G401 (cell line): Measurements from ENCODE around the gene BHLHA15. TPM values are rescaled to one million over a fixed set of nuclear protein-coding genes. Genes with fewer than 3 reads are reported as not detected.

Experiments used
- DNase-seq: peaks from one replicate; pipeline ENCODE4 v3.0.0-alpha.2; 2015; ENCODE audit warnings: low spot score
- in situ Hi-C: cut with HindIII; loops from 2 replicates; pipeline ENCODE4 v1.10.0; 2016; ENCODE audit warnings: low sequenced_read_pairs, mixed read lengths
- total RNA-seq: library from RNA; depleted of rRNA; stranded (reverse); fragments of >200 nt; shearing (Covaris generic); gene quantifications from 2 replicates; pipeline ENCODE4 v1.2.3, GENCODE V29; 2014; rRNA removed

Gene BHLHA15
- total RNA-seq: 0.37 TPM in 1 of 2 replicates, not detected in the other

DNA sequence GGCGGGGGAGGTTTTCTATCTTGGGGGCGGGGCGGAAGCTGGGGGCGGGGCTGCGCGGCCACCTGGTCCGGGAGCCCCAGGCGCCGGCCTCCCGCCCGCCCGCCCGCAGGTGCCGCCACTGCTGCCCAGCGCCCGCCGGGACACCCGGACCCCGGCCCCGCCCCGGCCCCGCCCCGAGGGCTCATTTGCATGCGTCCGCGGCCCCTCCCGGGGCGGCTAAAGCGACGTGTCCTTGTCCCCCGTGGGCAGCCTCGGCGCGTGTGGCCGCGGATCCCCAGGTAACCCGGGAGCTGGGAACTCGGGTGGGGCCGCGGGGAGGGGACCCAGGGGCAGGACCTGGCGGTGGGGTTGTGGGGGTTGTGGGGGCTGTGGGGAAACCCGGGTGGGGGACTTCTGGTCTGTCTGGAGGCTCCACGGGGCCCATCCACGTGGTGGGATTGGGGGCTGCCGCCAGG is at the start of gene BHLHA15:
TSS of gene BHLHA15 (plus strand) at position 219 of the 455 bp plus-strand sequence. CDS start 871 bp downstream, outside the sequence.
- DNase-seq: no peak
- in situ Hi-C loops: no loop called here

DNA sequence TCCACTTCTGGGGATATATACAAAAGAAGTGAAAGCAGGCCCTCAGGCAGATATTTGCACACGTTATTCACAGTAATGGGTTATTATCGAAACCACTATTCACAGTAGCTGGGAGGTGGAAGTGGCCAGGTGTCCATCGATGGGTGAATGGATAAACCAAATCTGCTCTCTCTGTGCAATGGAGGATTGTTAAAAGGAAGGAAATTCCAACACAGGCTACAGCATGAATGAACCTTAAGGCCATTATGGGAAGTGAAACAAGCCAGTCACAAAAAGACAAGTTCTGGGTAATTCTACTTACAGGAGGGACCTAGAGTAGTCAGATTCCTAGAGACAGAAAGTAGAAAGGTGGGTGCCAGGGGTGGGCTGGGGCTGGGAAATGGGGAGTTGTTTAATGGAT is 48.5 kb upstream of the BHLHA15 start:
- no peak for DNase-seq
- in situ Hi-C loops: no loop called here

DNA sequence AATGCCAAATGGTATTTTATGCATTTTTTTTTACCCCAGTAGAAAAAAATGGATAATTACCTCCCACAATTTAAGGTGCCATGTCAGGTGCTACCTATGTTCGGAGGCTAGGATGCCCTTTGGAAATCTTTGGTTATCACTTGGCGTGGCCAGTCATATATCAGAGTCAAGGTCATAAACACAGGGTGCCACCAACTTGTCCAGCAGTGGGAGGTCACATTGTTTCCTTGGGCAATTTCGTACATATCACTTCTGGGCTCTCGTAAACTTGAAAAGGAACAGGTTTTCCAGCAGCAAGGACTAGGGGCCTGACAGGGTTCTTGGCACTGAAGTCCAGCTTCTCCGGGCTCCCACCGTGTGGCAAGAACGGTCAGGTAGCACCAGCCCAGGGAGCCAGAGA is 48.0 kb upstream of the BHLHA15 start:
- no peak for DNase-seq
- in situ Hi-C loops: no loop called here

DNA sequence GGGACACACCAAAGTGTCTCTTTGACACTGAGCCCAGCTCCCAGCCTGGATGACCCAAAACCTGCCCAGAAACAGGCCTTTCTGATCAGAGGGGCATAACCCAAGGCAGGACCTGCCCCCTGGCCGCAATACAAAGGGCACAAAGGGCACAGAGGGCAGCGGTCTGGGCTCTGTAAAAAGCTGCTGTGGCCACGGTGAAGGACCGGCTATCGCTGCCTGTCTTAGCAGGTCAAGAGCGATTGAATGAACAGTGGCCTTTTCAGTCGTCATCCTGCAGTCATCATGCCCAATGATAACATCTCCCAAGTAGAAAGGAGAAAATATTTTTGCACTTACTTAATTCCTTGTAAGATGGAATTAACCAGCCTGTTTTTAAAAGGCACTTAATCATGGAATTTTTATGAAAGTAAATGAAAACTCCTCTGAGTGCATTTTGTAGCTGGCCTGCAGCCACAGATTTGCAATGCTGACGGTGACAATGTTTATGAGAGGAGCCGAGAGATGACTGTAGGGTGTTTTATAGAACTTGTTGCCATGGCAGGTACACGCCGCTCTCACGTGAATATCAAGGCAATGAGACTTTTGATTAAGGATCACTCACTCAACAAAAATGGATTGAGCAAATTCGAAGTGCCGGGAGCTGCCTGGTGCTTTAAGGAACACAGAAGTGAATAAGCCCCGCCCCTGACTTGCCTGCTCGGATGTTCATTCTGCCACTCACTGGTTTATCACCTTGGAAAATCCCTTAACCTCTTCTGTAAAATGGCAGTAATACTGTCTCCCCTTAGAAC is 47.3 kb upstream of the BHLHA15 start:
- DNase-seq: no peak
- in situ Hi-C loops: no loop called here

DNA sequence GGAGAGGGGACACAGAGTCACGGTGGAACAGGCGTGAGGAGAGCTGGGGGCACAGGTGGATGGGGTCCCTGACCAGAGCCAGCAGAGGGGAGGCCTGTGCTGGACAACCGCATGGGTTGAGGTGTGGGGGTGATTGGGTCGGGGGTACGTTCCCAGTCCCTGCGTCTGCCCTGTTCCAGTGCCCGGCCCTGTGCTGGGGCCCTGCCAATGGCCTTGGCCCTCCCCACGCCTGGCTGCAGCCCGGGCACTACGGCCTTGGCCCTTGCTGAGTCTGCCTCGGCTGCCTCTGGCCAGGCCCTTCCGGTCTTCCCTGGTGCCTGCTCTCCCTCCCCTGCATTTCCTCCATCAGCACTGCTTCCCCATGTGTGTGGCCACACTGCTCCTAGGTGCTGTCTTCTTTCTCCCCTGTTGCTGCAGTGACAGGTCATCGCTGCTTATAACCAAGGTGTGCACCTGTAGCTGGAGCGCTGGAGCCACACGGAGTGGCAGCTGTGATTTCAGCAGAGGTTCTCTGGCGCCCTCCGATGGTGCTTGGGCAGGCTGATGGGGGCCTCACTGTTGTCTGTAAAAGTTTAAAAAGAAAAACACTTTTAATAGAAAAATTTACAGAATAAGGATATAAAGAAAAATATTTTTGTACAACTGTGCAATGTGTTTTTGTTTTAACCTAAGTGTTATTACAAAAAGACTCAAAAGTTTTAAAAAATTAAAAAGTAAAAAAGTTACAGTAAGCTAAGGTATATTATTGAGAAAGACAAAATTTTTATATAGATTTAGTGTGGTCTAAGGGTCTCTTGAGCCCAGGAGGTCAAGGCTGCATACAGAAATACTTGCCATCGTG is 45.2 kb upstream of the BHLHA15 start:
- in situ Hi-C loops: no loop called here
- peak; percentile 32 for DNase-seq

DNA sequence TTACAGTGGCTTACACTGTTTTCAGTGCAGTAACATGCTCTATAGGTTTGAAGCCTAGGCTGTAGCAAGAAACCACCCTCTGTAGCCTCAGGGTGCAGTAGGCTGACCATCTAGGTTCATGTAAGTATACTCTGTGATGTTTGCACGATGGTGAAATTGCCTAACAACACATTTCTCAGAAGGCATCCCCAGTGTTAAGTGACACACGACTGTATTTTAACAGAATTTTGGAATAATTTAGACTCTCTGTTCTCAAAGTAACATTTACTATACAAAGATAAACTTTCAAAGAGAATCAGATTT is 44.6 kb upstream of the BHLHA15 start:
- in situ Hi-C loops: no loop called here
- DNase-seq: no peak

DNA sequence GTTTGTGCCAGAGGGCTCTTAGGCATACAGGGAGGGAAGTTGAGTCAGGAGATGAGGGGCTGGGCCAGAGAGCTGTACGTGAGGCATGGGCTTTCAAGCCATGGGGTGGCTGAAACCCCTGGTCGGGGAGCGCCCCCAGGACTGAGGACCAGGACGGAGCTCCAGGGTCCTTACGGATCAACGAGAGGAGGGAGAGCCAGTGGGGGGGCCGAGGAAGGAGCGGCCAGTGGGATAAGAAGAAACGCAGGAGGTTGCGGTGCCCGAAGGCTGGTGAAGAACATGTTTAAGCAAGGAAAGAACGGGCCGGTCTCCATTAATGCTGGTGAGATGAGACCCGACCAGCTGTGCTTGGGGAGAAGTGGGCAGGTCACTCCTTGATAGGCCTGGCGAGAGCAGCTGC is 43.6 kb upstream of the BHLHA15 start:
- in situ Hi-C loops: no loop called here
- no peak for DNase-seq

DNA sequence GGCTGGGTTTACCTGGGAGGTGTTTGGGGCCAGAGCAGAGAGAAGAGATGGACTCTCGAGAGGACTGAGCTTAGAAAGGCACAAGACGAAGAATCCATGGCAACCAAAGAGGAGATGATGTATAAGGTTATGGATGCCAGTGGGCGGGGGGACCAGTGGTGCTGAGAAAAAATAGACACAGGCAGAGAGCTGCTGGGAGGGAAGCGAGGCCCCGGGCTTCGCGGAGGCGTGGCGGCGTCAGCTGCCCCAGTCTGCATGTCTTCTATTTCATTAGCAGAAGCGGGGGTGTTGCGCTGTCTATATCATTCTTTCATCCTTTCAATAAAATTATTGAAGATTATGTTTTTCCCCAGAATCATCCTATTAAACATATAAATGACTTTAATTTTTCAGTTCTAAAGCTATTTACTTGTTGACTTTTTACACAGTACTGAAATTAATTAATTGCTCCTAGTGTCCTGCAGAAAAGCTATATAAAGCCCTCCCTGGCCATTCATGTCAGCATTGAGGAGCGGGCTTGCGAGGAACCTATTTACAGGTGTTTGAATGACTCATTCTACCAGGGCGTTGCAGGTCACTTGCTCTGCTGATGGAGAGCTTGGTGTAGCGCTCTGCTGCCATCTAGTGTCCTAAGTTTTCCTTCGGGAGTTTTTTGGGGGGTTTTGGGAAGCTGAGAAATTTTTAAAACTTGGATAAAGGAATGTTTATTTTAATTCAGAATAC is 42.9 kb upstream of the BHLHA15 start:
- DNase-seq: peak; percentile 82
- in situ Hi-C loops: no loop called here

DNA sequence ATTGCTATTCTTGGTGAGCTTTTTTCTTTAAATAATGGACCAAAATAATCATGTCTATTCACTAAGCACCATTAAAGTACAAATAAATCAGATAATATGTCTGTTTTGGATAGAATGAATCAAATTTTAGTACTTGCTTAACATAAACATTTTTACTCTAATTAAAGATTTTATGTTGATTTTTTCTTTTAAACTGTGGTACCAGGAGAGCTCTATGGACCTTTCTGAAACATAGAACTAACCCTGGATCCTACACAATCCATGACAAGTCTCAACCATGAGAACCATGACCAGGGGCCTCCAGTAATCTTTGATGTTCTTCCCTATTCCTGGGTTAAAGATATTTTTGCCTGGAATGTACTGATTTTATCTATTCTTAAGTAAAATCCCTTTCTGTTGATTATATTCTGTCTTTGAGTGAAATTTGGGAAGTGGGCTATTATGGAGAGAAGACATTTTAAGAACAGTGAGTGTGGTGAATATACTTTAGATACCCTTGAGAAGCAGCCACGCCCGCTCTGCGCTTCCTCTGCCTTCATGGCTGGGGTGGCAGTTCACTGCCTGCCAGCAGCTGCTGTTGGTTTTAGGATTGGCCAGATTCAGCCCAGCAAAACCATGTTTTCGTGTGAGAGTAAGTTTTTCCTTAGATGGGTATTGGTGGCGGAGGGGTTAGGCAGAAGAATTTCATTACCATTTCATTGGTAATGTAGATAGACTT is 42.2 kb upstream of the BHLHA15 start:
- in situ Hi-C loops: no loop called here
- no peak for DNase-seq

DNA sequence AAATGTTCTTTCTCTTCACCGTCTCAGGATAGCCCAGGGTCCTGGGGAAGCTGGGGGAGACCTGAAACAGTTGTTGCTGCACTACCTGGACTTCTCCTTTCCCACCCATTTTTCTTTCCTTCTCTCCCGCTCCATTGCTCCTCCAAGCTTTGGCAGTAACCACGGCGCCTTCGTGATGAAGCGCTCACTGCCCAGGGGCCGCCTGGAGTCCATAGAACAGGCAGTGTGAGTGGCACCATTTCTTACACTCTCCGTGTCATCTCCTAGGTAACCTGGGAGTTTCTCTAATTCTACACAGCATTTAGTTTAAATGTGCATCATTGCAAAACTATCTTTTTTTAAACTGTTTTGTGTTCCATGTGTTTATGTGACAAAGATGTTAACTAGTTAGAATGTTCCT is 40.3 kb upstream of the BHLHA15 start:
- no peak for DNase-seq
- in situ Hi-C loops: loop anchor here (10.0 kb wide), 1 partner anchor 136 kb away; no protein-coding TSS in a partner anchor

DNA sequence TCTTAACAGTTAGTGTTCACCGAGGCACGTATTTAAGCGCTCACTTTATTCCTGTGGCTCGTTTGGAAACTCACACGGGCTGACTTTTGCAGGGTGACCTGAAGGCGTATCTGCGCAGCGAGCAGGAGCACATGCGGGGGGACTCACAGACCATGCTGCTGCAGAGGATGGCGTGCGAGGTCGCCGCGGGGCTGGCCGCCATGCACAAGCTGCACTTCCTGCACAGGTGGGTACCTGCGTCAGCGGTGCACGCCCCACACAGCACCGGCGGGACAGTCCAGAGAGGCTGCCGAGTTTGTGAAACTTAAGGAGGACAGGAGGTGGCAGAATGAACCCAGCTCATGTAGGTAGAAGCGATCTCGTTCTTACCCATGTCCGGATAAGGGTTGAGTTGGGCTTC is 39.8 kb upstream of the BHLHA15 start:
- in situ Hi-C loops: loop anchor here (10.0 kb wide), 1 partner anchor 137 kb away; no protein-coding TSS in a partner anchor
- DNase-seq: no peak

DNA sequence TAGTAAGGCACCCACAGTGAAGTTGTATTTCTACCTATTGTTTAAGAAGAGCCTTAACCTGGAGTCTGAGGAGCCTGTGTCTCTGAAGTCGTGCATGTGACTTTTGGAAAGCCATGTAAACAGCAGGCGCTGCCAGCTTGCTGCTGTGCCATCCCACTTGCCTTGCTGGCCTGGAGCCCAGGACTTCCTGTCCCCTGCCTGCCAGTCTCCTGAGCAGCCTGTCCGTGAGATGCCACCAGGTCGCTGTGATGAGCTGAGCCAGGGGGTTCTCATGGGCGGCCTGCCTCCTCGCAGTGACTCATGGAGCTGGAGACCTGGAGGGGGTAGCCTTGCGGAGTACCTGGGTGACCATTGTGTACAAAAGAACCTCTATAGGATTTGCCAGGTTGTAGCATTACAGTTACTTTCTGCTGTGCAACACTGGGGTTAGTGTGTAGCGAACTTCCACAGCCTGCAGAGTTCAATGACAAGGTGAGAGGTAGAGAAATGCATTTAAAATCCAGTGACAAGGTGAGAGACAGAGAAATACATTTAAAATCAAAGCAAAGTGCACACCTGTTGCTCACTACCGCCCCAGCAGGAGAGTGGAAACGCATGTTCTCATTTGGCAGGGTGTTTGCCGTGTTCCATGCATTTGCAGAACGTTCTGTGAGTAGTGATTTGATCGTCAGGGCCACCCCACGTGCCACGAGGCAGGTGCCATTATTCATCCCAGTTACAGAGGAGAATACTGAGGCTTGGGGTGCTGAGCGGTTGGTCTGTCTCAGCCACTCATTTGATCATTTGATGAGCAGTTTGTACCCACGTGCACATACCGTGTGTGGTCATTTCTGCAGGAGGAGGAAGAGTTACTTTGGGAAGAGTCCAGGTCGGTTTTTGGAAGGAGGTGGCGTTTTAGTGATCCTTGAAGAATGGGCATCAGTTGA is 36.6 kb upstream of the BHLHA15 start:
- peak; percentile 87 for DNase-seq
- in situ Hi-C loops: loop anchor here (10.0 kb wide), 1 partner anchor 140 kb away; no protein-coding TSS in a partner anchor

DNA sequence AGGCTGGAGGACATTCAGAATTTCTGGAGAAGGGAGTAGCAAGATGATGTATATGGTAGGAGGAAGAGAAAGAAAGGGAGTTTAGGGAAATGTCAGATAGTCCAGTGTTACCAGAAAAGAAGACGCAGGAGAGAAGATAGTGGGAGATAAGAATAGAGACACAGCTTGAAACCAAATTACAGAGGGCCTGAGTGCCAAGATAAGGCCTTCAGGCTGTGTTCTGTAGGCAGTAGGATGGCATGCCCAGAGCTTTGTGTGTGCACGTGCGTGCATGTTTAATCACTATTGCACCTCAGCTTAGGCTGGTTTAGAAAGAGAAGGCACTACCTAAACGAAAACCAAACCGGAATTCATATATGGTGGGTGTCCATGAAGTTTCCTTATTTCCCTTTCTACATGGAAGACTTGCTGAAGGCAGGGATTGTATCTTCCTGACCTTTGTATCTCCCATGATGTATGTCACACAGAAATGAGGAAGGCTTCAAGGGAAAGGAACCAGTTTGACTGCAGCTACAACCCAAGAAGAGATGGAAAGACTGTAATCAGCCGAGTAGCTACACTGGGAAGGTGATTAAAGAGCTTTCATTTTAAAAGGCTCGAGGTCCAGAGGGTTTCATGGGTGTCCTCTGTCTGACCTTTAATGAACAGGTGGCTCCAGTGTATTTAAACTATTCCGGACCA is 35.8 kb upstream of the BHLHA15 start:
- in situ Hi-C loops: loop anchor here (10.0 kb wide), 1 partner anchor 141 kb away; no protein-coding TSS in a partner anchor
- DNase-seq: peak; percentile 18

DNA sequence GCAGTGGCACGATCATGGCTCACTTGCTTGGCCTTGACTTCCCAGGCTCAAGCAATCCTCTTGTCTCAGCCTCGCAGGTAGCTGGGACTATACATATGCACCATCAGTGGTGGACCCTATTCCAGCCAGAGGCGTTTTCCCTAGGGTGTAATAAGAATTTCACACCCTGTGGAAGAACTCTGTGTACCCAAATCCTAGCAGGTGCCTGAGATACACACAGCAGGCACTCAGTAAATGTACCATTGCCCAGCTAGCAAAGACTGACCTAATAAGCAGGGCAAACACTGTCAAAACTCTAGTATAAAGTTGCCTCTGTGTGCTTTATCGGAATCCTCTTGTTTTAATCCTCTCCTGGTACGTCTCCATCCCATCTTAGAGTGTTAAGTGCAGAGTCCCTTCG is 33.7 kb upstream of the BHLHA15 start:
- DNase-seq: no peak
- in situ Hi-C loops: loop anchor here (10.0 kb wide), 1 partner anchor 143 kb away; no protein-coding TSS in a partner anchor

DNA sequence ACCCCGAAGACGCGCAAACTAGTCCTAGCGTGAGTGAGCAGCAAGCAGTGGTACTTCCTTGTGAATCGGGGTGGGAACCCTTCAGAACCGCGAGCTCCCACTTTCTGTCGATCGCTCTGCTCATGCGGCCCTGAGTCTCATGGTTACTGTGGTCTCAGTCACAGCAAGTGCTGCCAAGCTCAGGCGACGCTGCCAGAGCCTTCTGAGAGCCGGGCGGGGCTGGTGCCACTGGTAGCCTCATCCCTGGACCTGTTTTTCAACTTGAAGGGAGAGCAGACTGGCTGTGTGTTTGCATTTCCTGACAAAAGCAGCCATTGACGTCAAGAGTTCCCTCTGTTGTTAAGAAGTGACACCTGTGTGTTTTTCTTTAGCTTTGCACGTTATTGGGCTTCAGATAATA is 32.9 kb upstream of the BHLHA15 start:
- in situ Hi-C loops: loop anchor here (10.0 kb wide), 1 partner anchor 144 kb away; no protein-coding TSS in a partner anchor

DNA sequence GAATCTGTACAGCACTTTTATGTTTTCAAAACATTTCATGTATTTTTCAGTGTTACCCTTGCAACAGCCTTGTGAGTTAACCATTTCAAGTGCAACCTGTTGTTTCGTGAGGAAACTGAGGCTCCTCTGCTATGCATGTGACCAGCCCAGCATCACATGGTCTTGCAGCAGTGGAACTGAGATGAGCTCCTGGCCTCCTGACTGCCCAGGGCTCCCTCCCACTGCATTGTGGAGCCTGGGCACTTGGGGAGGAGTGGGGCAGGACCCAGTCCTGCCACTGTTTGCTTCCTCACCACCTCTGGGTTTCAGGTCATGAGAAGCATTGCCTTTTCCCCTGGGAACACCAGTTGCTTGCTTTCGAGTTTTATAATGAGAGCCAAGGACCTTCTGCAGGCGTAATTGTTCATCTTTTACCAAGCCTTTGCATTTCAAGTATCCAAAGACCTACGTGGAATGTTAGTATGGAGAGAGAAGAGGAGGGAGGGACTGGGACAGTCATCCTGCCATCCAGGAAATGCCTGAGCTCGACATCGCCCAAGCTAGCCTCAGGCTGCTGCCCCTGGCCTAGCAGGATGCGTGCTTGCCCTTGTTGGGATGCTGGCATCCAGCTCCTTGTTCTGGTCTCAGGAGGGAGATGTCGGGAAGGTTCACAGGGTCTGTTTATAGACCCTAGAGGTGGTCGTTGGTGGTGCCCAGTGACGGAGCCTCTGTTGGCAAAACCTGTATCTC is 32.3 kb upstream of the BHLHA15 start:
- no peak for DNase-seq
- in situ Hi-C loops: loop anchor here (10.0 kb wide), 1 partner anchor 144 kb away; no protein-coding TSS in a partner anchor

More for the DNA sequence above, 32.9 kb upstream of the BHLHA15 start:
- peak; percentile 89 for DNase-seq
